Prostate gland (tissue), 2 donors: ENCODE data around the gene NOXO1.

ENCODE experiments used
- POLR2A ChIP-seq: fragments of 450-650 bp; IDR thresholded peaks from one replicate; pipeline ENCODE4 v1.6.1; 2016; ENCODE audit warnings: antibody characterized with exemption, mild to moderate bottlenecking
- POLR2AphosphoS5 ChIP-seq: sonication (generic); formaldehyde crosslinking; IDR thresholded peaks from one replicate; pipeline ENCODE4 v1.6.1; 2017; ENCODE audit warnings: antibody characterized with exemption
- TF ChIP-seq, protein P1 (sequence below), 4 experiments: fragments of 200-600 bp in 2 of 4; fragments of 450-650 bp in 2 of 4; sonication (generic) in 2 of 4; IDR thresholded peaks; 1 replicate in 3 of 4; 2 replicates in 1 of 4; pipeline ENCODE4 v1.5.1; 2016 to 2019; ENCODE audit warnings: antibody characterized with exemption in 4 of 4, mild to moderate bottlenecking in 2 of 4, moderate library complexity in 2 of 4

DNA sequence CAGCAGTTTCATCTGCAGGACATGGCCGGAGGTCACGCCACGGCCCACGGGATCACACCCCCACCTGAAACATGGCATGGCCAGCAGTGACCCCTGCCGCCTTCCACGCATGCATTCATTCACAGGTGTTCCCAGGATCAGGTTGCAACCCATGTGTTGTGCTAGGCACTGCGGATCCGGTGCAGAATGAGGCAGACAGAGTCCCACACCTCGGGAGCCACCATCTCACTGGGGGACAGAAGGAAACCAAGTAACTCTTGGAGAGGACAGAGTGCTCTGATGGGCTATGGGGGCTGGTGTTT, 33.9 kb downstream of the NOXO1 start:
- TF ChIP-seq POLR2A: no peak
- TF ChIP-seq, protein P1, sequence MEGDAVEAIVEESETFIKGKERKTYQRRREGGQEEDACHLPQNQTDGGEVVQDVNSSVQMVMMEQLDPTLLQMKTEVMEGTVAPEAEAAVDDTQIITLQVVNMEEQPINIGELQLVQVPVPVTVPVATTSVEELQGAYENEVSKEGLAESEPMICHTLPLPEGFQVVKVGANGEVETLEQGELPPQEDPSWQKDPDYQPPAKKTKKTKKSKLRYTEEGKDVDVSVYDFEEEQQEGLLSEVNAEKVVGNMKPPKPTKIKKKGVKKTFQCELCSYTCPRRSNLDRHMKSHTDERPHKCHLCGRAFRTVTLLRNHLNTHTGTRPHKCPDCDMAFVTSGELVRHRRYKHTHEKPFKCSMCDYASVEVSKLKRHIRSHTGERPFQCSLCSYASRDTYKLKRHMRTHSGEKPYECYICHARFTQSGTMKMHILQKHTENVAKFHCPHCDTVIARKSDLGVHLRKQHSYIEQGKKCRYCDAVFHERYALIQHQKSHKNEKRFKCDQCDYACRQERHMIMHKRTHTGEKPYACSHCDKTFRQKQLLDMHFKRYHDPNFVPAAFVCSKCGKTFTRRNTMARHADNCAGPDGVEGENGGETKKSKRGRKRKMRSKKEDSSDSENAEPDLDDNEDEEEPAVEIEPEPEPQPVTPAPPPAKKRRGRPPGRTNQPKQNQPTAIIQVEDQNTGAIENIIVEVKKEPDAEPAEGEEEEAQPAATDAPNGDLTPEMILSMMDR (IDR thresholded peaks at IDR 0.05): no peak
- no peak for TF ChIP-seq POLR2AphosphoS5
